Parathyroid adenoma (tissue), 2 donors: ENCODE data around the gene CLEC16A.

Experiments
- H2AFZ ChIP-seq: fragments of 300-600 bp; sonication (generic); one replicate; pipeline ENCODE4 v1.7.0; 2017; ENCODE audit warnings: antibody characterized with exemption, mild to moderate bottlenecking
- H3K27ac ChIP-seq: fragments of 300-600 bp; sonication (generic); one replicate; pipeline ENCODE4 v1.7.0; 2017
- H3K27me3 ChIP-seq: fragments of 300-600 bp; sonication (generic); one replicate; pipeline ENCODE4 v1.7.0; 2017; ENCODE audit warnings: low read length; ENCODE audit not compliant: control insufficient read depth, insufficient read depth
- H3K36me3 ChIP-seq: fragments of 300-600 bp; sonication (generic); one replicate; pipeline ENCODE4 v1.7.0; 2017; ENCODE audit warnings: low read length; ENCODE audit not compliant: control insufficient read depth, insufficient read depth
- H3K4me1 ChIP-seq: fragments of 300-600 bp; sonication (generic); one replicate; pipeline ENCODE4 v1.7.0; 2017; ENCODE audit warnings: control low read depth
- H3K4me2 ChIP-seq: fragments of 300-600 bp; sonication (generic); one replicate; pipeline ENCODE4 v1.7.0; 2017; ENCODE audit warnings: low read length
- H3K4me3 ChIP-seq: fragments of 300-600 bp; sonication (generic); one replicate; pipeline ENCODE4 v1.7.0; 2017; ENCODE audit warnings: low read depth, low read length
- H3K79me2 ChIP-seq: fragments of 300-600 bp; sonication (generic); one replicate; pipeline ENCODE4 v1.7.0; 2017; ENCODE audit warnings: control low read depth
- H3K9ac ChIP-seq: fragments of 300-600 bp; sonication (generic); one replicate; pipeline ENCODE4 v1.7.0; 2017; ENCODE audit warnings: mild to moderate bottlenecking
- H3K9me3 ChIP-seq: fragments of 300-600 bp; sonication (generic); one replicate; pipeline ENCODE4 v1.7.0; 2017; ENCODE audit warnings: low read length; ENCODE audit not compliant: control insufficient read depth
- CTCF ChIP-seq: fragments of 300-600 bp; sonication (generic); IDR thresholded peaks from one replicate; pipeline ENCODE4 v1.7.0; 2017; ENCODE audit warnings: antibody characterized with exemption, mild to moderate bottlenecking
- donor health status: primary hyperparathyroidism.

CLEC16A gene

GRCh38 chr16:11001611-11002010 is 57.2 kb downstream of the CLEC16A start:
- H3K4me3 ChIP-seq = no peak overlapping the region
- H3K27me3 ChIP-seq = no peaks in the 10 kb centered on the region
- H3K27ac ChIP-seq = no peak overlapping the region
- no peak overlapping the region for H3K4me2 ChIP-seq
- H3K36me3 ChIP-seq = no peaks in the 10 kb centered on the region
- no peaks in the 10 kb centered on the region for H3K9me3 ChIP-seq
- H3K79me2 ChIP-seq = peaks cover 2% of the 10 kb centered on the region
- H3K9ac ChIP-seq = no peak overlapping the region
- no peaks in the 10 kb centered on the region for H3K4me1 ChIP-seq
- H2AFZ ChIP-seq = no peak overlapping the region
- no peak for TF ChIP-seq CTCF

GRCh38 chr16:11003141-11003540 is 58.8 kb downstream of the CLEC16A start:
- H3K9ac ChIP-seq = no peak overlapping the region
- H3K79me2 ChIP-seq = peaks cover 2% of the 10 kb centered on the region
- H3K4me3 ChIP-seq = no peak overlapping the region
- H2AFZ ChIP-seq = no peak overlapping the region
- no peaks in the 10 kb centered on the region for H3K27me3 ChIP-seq
- H3K36me3 ChIP-seq = no peaks in the 10 kb centered on the region
- H3K4me1 ChIP-seq = no peaks in the 10 kb centered on the region
- no peak for TF ChIP-seq CTCF
- no peak overlapping the region for H3K27ac ChIP-seq
- no peaks in the 10 kb centered on the region for H3K9me3 ChIP-seq
- H3K4me2 ChIP-seq = no peak overlapping the region

- Histone ChIP-seq H3K36me3 (no peaks in the 10 kb centered on the region), H3K4me1 (no peaks in the 10 kb centered on the region), H3K9ac (no peak overlapping the region), H3K79me2 (peaks cover 2% of the 10 kb centered on the region), H2AFZ (no peak overlapping the region), H3K27me3 (no peaks in the 10 kb centered on the region), H3K4me3 (no peak overlapping the region), H3K27ac (no peak overlapping the region), H3K9me3 (no peaks in the 10 kb centered on the region), H3K4me2 (no peak overlapping the region)
- TF ChIP-seq CTCF = no peak
Measured at GRCh38 chr16:11004351-11004750, 60.0 kb downstream of the CLEC16A start.

GRCh38 chr16:11004973-11005610 is 60.7 kb downstream of the CLEC16A start:
- no peak overlapping the region for H3K4me3 ChIP-seq
- H3K27ac ChIP-seq = no peak overlapping the region
- no peaks in the 10 kb centered on the region for H3K9me3 ChIP-seq
- no peaks in the 10 kb centered on the region for H3K27me3 ChIP-seq
- H3K9ac ChIP-seq = no peak overlapping the region
- H3K36me3 ChIP-seq = no peaks in the 10 kb centered on the region
- H2AFZ ChIP-seq = no peak overlapping the region
- no peak overlapping the region for H3K4me2 ChIP-seq
- no peak for TF ChIP-seq CTCF
- H3K4me1 ChIP-seq = no peaks in the 10 kb centered on the region
- peaks cover 2% of the 10 kb centered on the region for H3K79me2 ChIP-seq

GRCh38 chr16:11005611-11005975 is 61.2 kb downstream of the CLEC16A start:
- Histone ChIP-seq H3K9me3 (no peaks in the 10 kb centered on the region), H3K27ac (no peak overlapping the region), H2AFZ (no peak overlapping the region), H3K4me3 (no peak overlapping the region), H3K9ac (no peak overlapping the region), H3K79me2 (peaks cover 2% of the 10 kb centered on the region), H3K27me3 (no peaks in the 10 kb centered on the region), H3K4me1 (no peaks in the 10 kb centered on the region), H3K36me3 (no peaks in the 10 kb centered on the region), H3K4me2 (no peak overlapping the region)
- no peak for TF ChIP-seq CTCF
